ENCODE results near the gene WWOX. TPM values are rescaled to one million over a fixed set of nuclear protein-coding genes. Genes with fewer than 3 reads are reported as not detected.

WWOX gene
- total and polyA plus RNA-seq, 2 donors (not counting 1 experiment from before 2014, with no cell fraction given) = 10.5 to 42.3 TPM

- CTCF ChIA-PET = no interaction called here
- ATAC-seq (ENCODE audit: low read depth) (no peak), DNase-seq (no peak)
- WGBS (ENCODE audit: insufficient coverage) = 90% methylated on average over 2 of the region's 7 CpGs
- Mint-ChIP-seq H3K9me3 (ENCODE audit: insufficient read depth) (peaks cover 17% of the 10 kb centered on the region), H3K27me3 (no peaks in the 10 kb centered on the region), H3K4me1 (no peaks in the 10 kb centered on the region), H3K27ac (no peak overlapping the region), H3K4me3 (no peak overlapping the region)
- Histone ChIP-seq H3K36me3 (replicated peaks in 1 of 2; ENCODE audit: control extremely low read depth in 1 of 2, control insufficient read depth in 1 of 2, extremely low read depth in 1 of 2, insufficient read depth in 2 of 2, low read length in 1 of 2) (no peaks in the 10 kb centered on the region), H4K20me1 (ENCODE audit: control insufficient read depth, insufficient read depth, low read length, poor library complexity, severe bottlenecking) (no peaks in the 10 kb centered on the region), H2AFZ (ENCODE audit: insufficient read depth, low read depth, low read length, poor library complexity, severe bottlenecking) (no peak overlapping the region), H3K9ac (ENCODE audit: low read length) (no peak overlapping the region), H3K27ac (ENCODE audit: low read length in 2 of 2) (no peak overlapping the region), H3K9me3 (ENCODE audit: control extremely low read depth in 1 of 3, control insufficient read depth in 2 of 3, insufficient read depth in 1 of 3, low read length in 2 of 3) (peaks cover 0 to 15% (median 14%) of the 10 kb centered on the region in 3 donors), H3K4me3 (ENCODE audit: control extremely low read depth in 1 of 5, extremely low read depth in 1 of 5, insufficient read depth in 1 of 5, low read depth in 2 of 5, low read length in 4 of 5) (no peak overlapping the region), H3K4me2 (replicated peaks; ENCODE audit: low read depth, low read length, poor library complexity, severe bottlenecking) (no peak overlapping the region), H3K27me3 (replicated peaks in 1 of 4; ENCODE audit: control extremely low read depth in 1 of 4, control insufficient read depth in 3 of 4, insufficient read depth in 4 of 4, low read length in 3 of 4) (no peaks in the 10 kb centered on the region), H3K79me2 (ENCODE audit: control insufficient read depth, insufficient read depth, low read length) (no peaks in the 10 kb centered on the region), H3K4me1 (ENCODE audit: control insufficient read depth in 2 of 2, insufficient read depth in 2 of 2, low read length in 2 of 2) (no peaks in the 10 kb centered on the region)
- TF ChIP-seq, protein P1, sequence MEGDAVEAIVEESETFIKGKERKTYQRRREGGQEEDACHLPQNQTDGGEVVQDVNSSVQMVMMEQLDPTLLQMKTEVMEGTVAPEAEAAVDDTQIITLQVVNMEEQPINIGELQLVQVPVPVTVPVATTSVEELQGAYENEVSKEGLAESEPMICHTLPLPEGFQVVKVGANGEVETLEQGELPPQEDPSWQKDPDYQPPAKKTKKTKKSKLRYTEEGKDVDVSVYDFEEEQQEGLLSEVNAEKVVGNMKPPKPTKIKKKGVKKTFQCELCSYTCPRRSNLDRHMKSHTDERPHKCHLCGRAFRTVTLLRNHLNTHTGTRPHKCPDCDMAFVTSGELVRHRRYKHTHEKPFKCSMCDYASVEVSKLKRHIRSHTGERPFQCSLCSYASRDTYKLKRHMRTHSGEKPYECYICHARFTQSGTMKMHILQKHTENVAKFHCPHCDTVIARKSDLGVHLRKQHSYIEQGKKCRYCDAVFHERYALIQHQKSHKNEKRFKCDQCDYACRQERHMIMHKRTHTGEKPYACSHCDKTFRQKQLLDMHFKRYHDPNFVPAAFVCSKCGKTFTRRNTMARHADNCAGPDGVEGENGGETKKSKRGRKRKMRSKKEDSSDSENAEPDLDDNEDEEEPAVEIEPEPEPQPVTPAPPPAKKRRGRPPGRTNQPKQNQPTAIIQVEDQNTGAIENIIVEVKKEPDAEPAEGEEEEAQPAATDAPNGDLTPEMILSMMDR (IDR thresholded peaks at IDR 0.05) = no peak
- TF ChIP-seq EZH2 (IDR thresholded peaks at IDR 0.05; ENCODE audit: borderline replicate concordance, insufficient read depth, low read depth, low read length, poor library complexity, severe bottlenecking) = no peak
- POLR2A ChIA-PET = interaction anchor here (0.6 kb wide), 1 partner anchor 9 kb away, joined by 4 read pairs; no protein-coding TSS in a partner anchor
- intact Hi-C loops (cut with micrococcal nuclease) = no loop called here
Measured at GRCh38 chr16:78916928-78917545, 817.6 kb downstream of the WWOX start.

DNA sequence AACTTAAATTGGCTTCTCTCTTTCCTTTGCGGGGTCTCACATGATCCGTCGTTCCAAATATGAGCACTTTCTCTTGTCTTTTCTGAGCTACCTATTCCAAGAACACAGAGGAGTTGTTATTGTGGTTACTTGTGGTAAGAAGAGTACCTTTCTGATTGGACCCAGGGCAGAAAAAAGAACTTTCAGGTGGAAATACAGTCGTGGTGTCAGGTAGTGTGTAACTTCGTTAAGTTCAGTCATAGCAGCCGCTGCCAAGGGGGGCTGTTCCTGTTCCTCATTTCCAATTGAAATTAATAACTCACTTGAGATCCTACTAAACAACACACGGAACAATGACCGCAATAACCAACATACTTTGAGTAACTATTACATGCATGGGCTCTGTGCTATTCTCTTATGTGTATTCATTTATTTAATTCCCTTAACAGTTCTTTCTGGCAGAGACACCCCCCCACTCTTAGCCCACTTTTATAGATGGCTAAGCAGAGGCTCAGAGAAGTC, 819.4 kb downstream of the WWOX start:
- WGBS (ENCODE audit: insufficient coverage) = no CpG with 5 or more reads among the region's 8 CpGs
- H4K20me1 ChIP-seq (ENCODE audit: control insufficient read depth, insufficient read depth, low read length, poor library complexity, severe bottlenecking) = no peaks in the 10 kb centered on the region
- no peak overlapping the region for H3K27ac Mint-ChIP-seq
- H3K9ac ChIP-seq (ENCODE audit: low read length) = no peak overlapping the region
- no peak overlapping the region for H3K4me3 Mint-ChIP-seq
- POLR2A ChIA-PET = no interaction called here
- CTCF ChIA-PET = interaction anchor here (0.6 kb wide), 1 partner anchor 54 kb away, joined by 3 read pairs; no protein-coding TSS in a partner anchor
- H3K4me2 ChIP-seq (replicated peaks; ENCODE audit: low read depth, low read length, poor library complexity, severe bottlenecking) = no peak overlapping the region
- no peak overlapping the region for H2AFZ ChIP-seq (ENCODE audit: insufficient read depth, low read depth, low read length, poor library complexity, severe bottlenecking)
- H3K36me3 ChIP-seq (replicated peaks in 1 of 2; ENCODE audit: control extremely low read depth in 1 of 2, control insufficient read depth in 1 of 2, extremely low read depth in 1 of 2, insufficient read depth in 2 of 2, low read length in 1 of 2) = no peaks in the 10 kb centered on the region
- no peaks in the 10 kb centered on the region for H3K4me1 Mint-ChIP-seq
- H3K9me3 ChIP-seq (ENCODE audit: control extremely low read depth in 1 of 3, control insufficient read depth in 2 of 3, insufficient read depth in 1 of 3, low read length in 2 of 3) = peaks cover 0 to 25% (median 18%) of the 10 kb centered on the region in 3 donors
- H3K27me3 ChIP-seq (replicated peaks in 1 of 4; ENCODE audit: control extremely low read depth in 1 of 4, control insufficient read depth in 3 of 4, insufficient read depth in 4 of 4, low read length in 3 of 4) = no peaks in the 10 kb centered on the region
- ATAC-seq (ENCODE audit: low read depth) (no peak), DNase-seq (no peak)
- no peak overlapping the region for H3K27ac ChIP-seq (ENCODE audit: low read length in 2 of 2)
- H3K79me2 ChIP-seq (ENCODE audit: control insufficient read depth, insufficient read depth, low read length) = no peaks in the 10 kb centered on the region
- no peaks in the 10 kb centered on the region for H3K4me1 ChIP-seq (ENCODE audit: control insufficient read depth in 2 of 2, insufficient read depth in 2 of 2, low read length in 2 of 2)
- peaks cover 18% of the 10 kb centered on the region for H3K9me3 Mint-ChIP-seq (ENCODE audit: insufficient read depth)
- no peaks in the 10 kb centered on the region for H3K27me3 Mint-ChIP-seq
- H3K4me3 ChIP-seq (ENCODE audit: control extremely low read depth in 1 of 5, extremely low read depth in 1 of 5, insufficient read depth in 1 of 5, low read depth in 2 of 5, low read length in 4 of 5) = no peak overlapping the region
- no peak for TF ChIP-seq EZH2 (IDR thresholded peaks at IDR 0.05; ENCODE audit: borderline replicate concordance, insufficient read depth, low read depth, low read length, poor library complexity, severe bottlenecking)
- TF ChIP-seq, protein P1 (IDR thresholded peaks at IDR 0.05) = no peak
- intact Hi-C loops (cut with micrococcal nuclease) = no loop called here
